ENCODE measurements around the gene PPP6R1.

Gene PPP6R1

GRCh38 chr19:55189403-55189835 is 69.4 kb downstream of the PPP6R1 start:
- DNase-seq (ENCODE audit: insufficient read length, low spot score) (no peak), FAIRE-seq (no peak)
- no peak for TF ChIP-seq CTCF (IDR thresholded peaks at IDR 0.05; ENCODE audit: insufficient read depth, missing control alignments)

GRCh38 chr19:55188625-55189024 is 70.2 kb downstream of the PPP6R1 start:
- no peak for FAIRE-seq
- DNase-seq (ENCODE audit: insufficient read length, low spot score) = no peak
- no peak for TF ChIP-seq CTCF (IDR thresholded peaks at IDR 0.05; ENCODE audit: insufficient read depth, missing control alignments)

GRCh38 chr19:55186080-55186479 is 72.7 kb downstream of the PPP6R1 start:
- FAIRE-seq (no peak), DNase-seq (ENCODE audit: insufficient read length, low spot score) (no peak)
- no peak for TF ChIP-seq CTCF (IDR thresholded peaks at IDR 0.05; ENCODE audit: insufficient read depth, missing control alignments)

- FAIRE-seq = no peak
- no peak for TF ChIP-seq CTCF (IDR thresholded peaks at IDR 0.05; ENCODE audit: insufficient read depth, missing control alignments)
- DNase-seq (ENCODE audit: insufficient read length, low spot score) = no peak
Observed at GRCh38 chr19:55181740-55182139, 77.1 kb downstream of the PPP6R1 start.

Data from D721Med (cell line).